ENCODE data around the gene TM6SF1.

- TF ChIP-seq CTCF (IDR thresholded peaks at IDR 0.05) (no peak), POLR2A (IDR thresholded peaks at IDR 0.05) (no peak)
These were observed 17.0 kb upstream of the TM6SF1 start for GRCh38 chr15:83090465-83090864.

Measured in thyroid gland (tissue), 4 donors.